Measurements from ENCODE around the gene ABLIM1.

The ABLIM1 gene

DNA sequence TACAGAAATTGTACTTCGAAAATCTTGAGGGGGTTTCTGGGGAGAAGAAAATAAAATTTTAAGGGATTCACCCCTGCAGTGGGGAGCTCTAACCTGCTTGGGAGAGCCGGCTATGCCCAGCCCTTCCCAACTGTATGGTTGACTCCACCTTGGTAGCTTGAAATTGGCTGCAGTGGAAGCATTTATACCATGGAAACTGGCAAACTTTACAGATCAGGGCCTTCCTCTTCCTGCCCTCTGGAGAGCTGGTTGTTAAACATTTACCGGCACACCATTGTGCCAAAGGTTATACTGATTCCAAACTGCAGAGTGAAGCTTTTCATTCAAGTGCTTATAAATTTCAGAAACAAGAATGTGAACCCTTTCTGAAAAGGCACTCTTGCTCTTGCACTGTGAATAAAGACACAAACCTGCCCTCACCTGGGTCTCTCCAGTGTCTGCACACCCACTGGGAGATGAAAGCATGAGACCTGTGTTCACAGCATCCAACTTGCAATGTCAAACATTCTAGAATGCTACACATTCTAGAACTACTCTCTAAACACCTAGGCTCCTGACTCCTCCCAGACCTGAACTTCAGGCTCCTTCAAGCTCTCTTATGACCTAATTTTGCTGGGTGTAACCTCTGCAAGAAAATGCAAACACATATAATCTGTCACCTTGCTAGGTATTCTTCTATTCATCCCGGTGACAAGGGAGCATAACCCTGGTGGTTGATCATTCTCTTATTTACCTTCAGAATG is 44.7 kb downstream of the ABLIM1 start:
- no peak overlapping the region for H3K27ac ChIP-seq (ENCODE audit: low read depth, low read length)
- no peaks in the 10 kb centered on the region for H3K4me1 ChIP-seq (ENCODE audit: insufficient read depth, low read length)
- H3K9ac ChIP-seq (ENCODE audit: low read length): no peak overlapping the region

GRCh38 chr10:114611617-114612016 is 46.5 kb downstream of the ABLIM1 start:
- Histone ChIP-seq H3K36me3 (ENCODE audit: insufficient read depth, low read length) (no peaks in the 10 kb centered on the region), H3K27ac (ENCODE audit: low read depth, low read length) (no peak overlapping the region), H3K9me3 (ENCODE audit: low read length) (no peaks in the 10 kb centered on the region), H3K4me1 (ENCODE audit: insufficient read depth, low read length) (no peaks in the 10 kb centered on the region), H3K27me3 (ENCODE audit: control insufficient read depth in 1 of 2, insufficient read depth in 2 of 2, low read length in 2 of 2) (no peaks in the 10 kb centered on the region), H3K4me3 (ENCODE audit: low read depth in 1 of 2, low read length in 2 of 2) (no peak overlapping the region), H3K9ac (ENCODE audit: low read length) (no peak overlapping the region)

More for the DNA sequence above, 44.7 kb downstream of the ABLIM1 start:
- no peaks in the 10 kb centered on the region for H3K36me3 ChIP-seq (ENCODE audit: insufficient read depth, low read length)
- H3K9me3 ChIP-seq (ENCODE audit: low read length): no peaks in the 10 kb centered on the region
- no peak overlapping the region for H3K4me3 ChIP-seq (ENCODE audit: low read depth in 1 of 2, low read length in 2 of 2)
- no peaks in the 10 kb centered on the region for H3K27me3 ChIP-seq (ENCODE audit: control insufficient read depth in 1 of 2, insufficient read depth in 2 of 2, low read length in 2 of 2)

DNA sequence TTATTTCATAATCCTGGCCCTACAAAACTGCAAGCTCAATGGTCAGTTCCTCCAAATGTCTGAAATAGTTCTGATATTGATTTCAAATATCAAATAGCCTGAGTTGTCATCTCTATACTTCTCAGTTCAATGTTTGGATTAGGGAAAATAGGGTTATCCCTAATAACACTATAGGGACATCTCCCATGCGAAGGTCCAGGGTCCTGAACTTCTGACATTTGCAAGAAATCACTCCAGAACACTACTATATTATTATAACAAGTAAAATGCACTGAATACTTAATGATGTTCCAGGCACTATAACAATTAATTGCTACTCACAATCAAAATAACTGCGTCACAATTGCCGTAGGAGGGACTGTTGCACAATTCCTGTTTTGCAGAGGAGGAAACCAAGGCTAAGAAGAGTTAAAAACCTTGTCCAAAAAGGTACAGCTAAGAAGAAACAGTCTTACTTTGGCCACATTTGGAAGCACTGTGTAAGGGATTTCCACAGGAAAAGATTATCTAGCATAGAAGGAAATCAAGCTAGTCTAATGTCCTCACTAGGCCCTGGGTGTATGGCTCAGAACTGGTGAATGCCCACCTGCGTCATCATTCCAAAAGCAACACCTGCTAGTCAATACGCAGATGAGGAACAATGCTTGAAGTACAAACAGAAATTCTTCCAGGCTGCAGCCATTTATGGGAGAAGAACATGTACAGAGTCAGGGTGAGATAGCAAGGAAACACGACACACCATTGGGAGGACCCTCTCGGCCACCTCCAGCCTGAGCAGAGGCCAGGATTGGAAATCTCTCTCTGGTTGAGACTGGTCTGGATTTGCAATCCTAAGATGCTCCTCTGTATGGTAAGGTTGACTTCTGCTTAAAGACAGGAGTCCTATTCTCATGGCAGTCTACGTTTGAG is 48.3 kb downstream of the ABLIM1 start:
- Histone ChIP-seq H3K27me3 (ENCODE audit: control insufficient read depth in 1 of 2, insufficient read depth in 2 of 2, low read length in 2 of 2) (no peaks in the 10 kb centered on the region), H3K9me3 (ENCODE audit: low read length) (no peaks in the 10 kb centered on the region), H3K4me3 (ENCODE audit: low read depth in 1 of 2, low read length in 2 of 2) (no peak overlapping the region), H3K9ac (ENCODE audit: low read length) (no peak overlapping the region), H3K4me1 (ENCODE audit: insufficient read depth, low read length) (peaks cover 11% of the 10 kb centered on the region), H3K27ac (ENCODE audit: low read depth, low read length) (no peak overlapping the region), H3K36me3 (ENCODE audit: insufficient read depth, low read length) (no peaks in the 10 kb centered on the region)

GRCh38 chr10:114607358-114607998 is 50.6 kb downstream of the ABLIM1 start:
- H3K4me1 ChIP-seq (ENCODE audit: insufficient read depth, low read length): peaks cover 15% of the 10 kb centered on the region
- H3K4me3 ChIP-seq (ENCODE audit: low read depth in 1 of 2, low read length in 2 of 2): no peak overlapping the region
- H3K27ac ChIP-seq (ENCODE audit: low read depth, low read length): no peak overlapping the region
- H3K36me3 ChIP-seq (ENCODE audit: insufficient read depth, low read length): no peaks in the 10 kb centered on the region
- H3K9me3 ChIP-seq (ENCODE audit: low read length): no peaks in the 10 kb centered on the region
- H3K9ac ChIP-seq (ENCODE audit: low read length): no peak overlapping the region
- no peaks in the 10 kb centered on the region for H3K27me3 ChIP-seq (ENCODE audit: control insufficient read depth in 1 of 2, insufficient read depth in 2 of 2, low read length in 2 of 2)

DNA sequence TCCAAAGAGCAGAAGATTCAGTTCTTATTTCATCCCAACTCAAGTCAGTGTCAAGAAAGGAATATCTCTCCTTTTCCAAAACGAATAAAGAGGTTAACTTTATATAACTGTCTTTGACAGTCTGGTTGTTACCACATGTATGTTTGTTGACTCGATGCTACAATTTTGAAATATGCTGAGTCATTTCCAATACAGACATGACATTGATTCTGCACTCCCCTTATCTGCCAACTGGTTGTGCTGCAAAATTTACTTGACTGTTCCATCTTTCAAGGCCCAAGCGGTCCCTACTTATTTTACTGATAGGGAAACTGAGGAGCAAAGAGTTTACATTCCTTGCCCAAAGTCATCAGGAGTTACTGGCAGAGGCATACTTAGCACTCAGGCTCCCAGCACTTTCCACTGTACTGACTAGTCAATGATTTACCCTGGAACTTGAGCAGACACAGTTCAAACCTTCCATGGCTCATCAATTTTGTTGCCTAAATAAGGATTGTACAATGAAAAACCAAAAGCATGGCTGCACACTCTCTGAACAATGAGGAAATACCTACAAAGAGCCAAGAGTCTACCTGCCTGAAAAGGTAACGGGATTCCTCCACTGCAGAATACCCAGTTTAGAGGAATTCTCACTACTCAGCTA is 52.8 kb downstream of the ABLIM1 start:
- Histone ChIP-seq H3K36me3 (ENCODE audit: insufficient read depth, low read length) (no peaks in the 10 kb centered on the region), H3K9me3 (ENCODE audit: low read length) (no peaks in the 10 kb centered on the region), H3K4me1 (ENCODE audit: insufficient read depth, low read length) (peaks cover 15% of the 10 kb centered on the region), H3K9ac (ENCODE audit: low read length) (no peak overlapping the region), H3K4me3 (ENCODE audit: low read depth in 1 of 2, low read length in 2 of 2) (no peak overlapping the region), H3K27ac (ENCODE audit: low read depth, low read length) (no peak overlapping the region), H3K27me3 (ENCODE audit: control insufficient read depth in 1 of 2, insufficient read depth in 2 of 2, low read length in 2 of 2) (no peaks in the 10 kb centered on the region)

GRCh38 chr10:114604357-114605130 is 53.5 kb downstream of the ABLIM1 start:
- H3K9ac ChIP-seq (ENCODE audit: low read length): no peak overlapping the region
- no peaks in the 10 kb centered on the region for H3K36me3 ChIP-seq (ENCODE audit: insufficient read depth, low read length)
- peaks cover 15% of the 10 kb centered on the region for H3K4me1 ChIP-seq (ENCODE audit: insufficient read depth, low read length)
- no peak overlapping the region for H3K4me3 ChIP-seq (ENCODE audit: low read depth in 1 of 2, low read length in 2 of 2)
- H3K27ac ChIP-seq (ENCODE audit: low read depth, low read length): no peak overlapping the region
- no peaks in the 10 kb centered on the region for H3K27me3 ChIP-seq (ENCODE audit: control insufficient read depth in 1 of 2, insufficient read depth in 2 of 2, low read length in 2 of 2)
- H3K9me3 ChIP-seq (ENCODE audit: low read length): no peaks in the 10 kb centered on the region

DNA sequence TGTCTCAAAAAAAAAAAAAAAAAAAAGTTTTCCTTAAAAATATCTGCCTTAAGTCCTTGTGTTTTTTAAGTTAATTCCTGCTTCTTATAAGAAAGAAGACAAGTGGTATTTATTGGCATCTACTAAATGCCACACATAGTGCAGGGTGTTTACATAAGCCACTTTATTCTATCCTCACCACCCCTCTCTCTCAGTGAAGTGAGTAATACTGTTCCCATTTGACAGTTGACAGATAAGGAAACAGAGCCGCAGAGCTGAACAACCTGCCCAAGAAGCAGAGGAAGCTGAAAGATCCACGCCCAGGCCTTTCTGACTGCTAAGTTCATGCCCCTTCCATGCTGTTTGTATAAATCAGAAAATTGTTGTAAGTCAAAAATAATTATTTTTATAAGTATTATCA is 54.1 kb downstream of the ABLIM1 start:
- peaks cover 15% of the 10 kb centered on the region for H3K4me1 ChIP-seq (ENCODE audit: insufficient read depth, low read length)
- H3K36me3 ChIP-seq (ENCODE audit: insufficient read depth, low read length): no peaks in the 10 kb centered on the region
- H3K9me3 ChIP-seq (ENCODE audit: low read length): no peaks in the 10 kb centered on the region
- no peak overlapping the region for H3K27ac ChIP-seq (ENCODE audit: low read depth, low read length)
- H3K9ac ChIP-seq (ENCODE audit: low read length): no peak overlapping the region
- no peaks in the 10 kb centered on the region for H3K27me3 ChIP-seq (ENCODE audit: control insufficient read depth in 1 of 2, insufficient read depth in 2 of 2, low read length in 2 of 2)
- no peak overlapping the region for H3K4me3 ChIP-seq (ENCODE audit: low read depth in 1 of 2, low read length in 2 of 2)

DNA sequence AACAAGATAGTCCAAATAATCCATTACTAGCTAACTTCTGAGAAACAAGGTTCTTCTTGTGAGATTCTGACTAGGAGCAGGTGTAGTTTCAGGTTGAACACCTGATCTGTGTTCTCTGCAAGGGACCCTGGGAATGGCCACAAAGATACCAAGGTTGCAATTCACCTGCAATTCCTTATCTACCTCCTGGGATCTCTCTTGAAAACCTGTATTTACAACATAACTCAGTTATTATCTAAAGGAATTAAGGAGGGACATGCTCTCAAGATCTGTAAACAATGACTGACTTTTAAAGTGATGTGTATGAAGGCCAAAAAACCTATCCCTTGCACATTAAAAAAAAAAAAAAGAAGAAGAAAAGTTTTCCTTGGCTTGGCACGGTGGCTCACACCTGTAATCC is 54.8 kb downstream of the ABLIM1 start:
- Histone ChIP-seq H3K27ac (ENCODE audit: low read depth, low read length) (no peak overlapping the region), H3K4me3 (ENCODE audit: low read depth in 1 of 2, low read length in 2 of 2) (no peak overlapping the region), H3K36me3 (ENCODE audit: insufficient read depth, low read length) (no peaks in the 10 kb centered on the region), H3K4me1 (ENCODE audit: insufficient read depth, low read length) (peaks cover 15% of the 10 kb centered on the region), H3K27me3 (ENCODE audit: control insufficient read depth in 1 of 2, insufficient read depth in 2 of 2, low read length in 2 of 2) (no peaks in the 10 kb centered on the region), H3K9me3 (ENCODE audit: low read length) (no peaks in the 10 kb centered on the region), H3K9ac (ENCODE audit: low read length) (no peak overlapping the region)

GRCh38 chr10:114600057-114600456 is 58.0 kb downstream of the ABLIM1 start:
- Histone ChIP-seq H3K36me3 (ENCODE audit: insufficient read depth, low read length) (no peaks in the 10 kb centered on the region), H3K4me3 (ENCODE audit: low read depth in 1 of 2, low read length in 2 of 2) (no peak overlapping the region), H3K9me3 (ENCODE audit: low read length) (no peaks in the 10 kb centered on the region), H3K27me3 (ENCODE audit: control insufficient read depth in 1 of 2, insufficient read depth in 2 of 2, low read length in 2 of 2) (no peaks in the 10 kb centered on the region), H3K9ac (ENCODE audit: low read length) (no peak overlapping the region), H3K27ac (ENCODE audit: low read depth, low read length) (no peak overlapping the region), H3K4me1 (ENCODE audit: insufficient read depth, low read length) (peaks cover 7% of the 10 kb centered on the region)

DNA sequence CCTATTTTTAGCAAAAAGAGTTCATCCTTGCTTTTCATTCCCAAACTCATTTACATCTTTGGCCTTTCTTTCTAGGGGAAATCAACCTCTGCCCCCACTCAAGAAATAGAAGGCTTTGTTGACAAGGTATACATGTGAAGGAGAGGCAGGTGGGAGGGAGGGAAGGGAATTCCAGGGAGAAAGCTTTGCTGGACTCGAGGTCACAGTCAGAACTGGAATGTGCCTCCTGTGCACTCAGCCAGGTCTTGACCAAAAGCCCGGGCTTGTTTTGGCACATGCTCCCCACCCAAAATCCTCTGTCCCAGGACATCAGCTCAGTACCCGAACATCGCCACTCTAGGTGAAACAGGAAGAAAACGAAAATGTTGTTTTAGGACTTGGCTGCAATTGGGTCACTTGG is 61.3 kb downstream of the ABLIM1 start:
- H3K9me3 ChIP-seq (ENCODE audit: low read length): peaks cover 3% of the 10 kb centered on the region
- H3K36me3 ChIP-seq (ENCODE audit: insufficient read depth, low read length): no peaks in the 10 kb centered on the region
- no peak overlapping the region for H3K4me3 ChIP-seq (ENCODE audit: low read depth in 1 of 2, low read length in 2 of 2)
- no peaks in the 10 kb centered on the region for H3K4me1 ChIP-seq (ENCODE audit: insufficient read depth, low read length)
- no peak overlapping the region for H3K27ac ChIP-seq (ENCODE audit: low read depth, low read length)
- no peaks in the 10 kb centered on the region for H3K27me3 ChIP-seq (ENCODE audit: control insufficient read depth in 1 of 2, insufficient read depth in 2 of 2, low read length in 2 of 2)
- H3K9ac ChIP-seq (ENCODE audit: low read length): no peak overlapping the region

Data from muscle layer of colon (tissue), 2 donors.